Transverse colon (tissue), 4 donors: ENCODE data around the gene NEK6. TPM values are rescaled to one million over a fixed set of nuclear protein-coding genes. Genes with fewer than 3 reads are reported as not detected.

ENCODE experiments used
- DNase-seq: peaks from one replicate; pipeline ENCODE4 v3.0.0-alpha.2; 2019
- H3K27ac ChIP-seq, 4 donors: fragments of 200-600 bp; sonication (generic); 2 replicates each; pipeline ENCODE4 v1.5.1; 2016 to 2018; ENCODE audit warnings: inconsistent platforms in 4 of 4
- H3K27me3 ChIP-seq: fragments of 200-600 bp; sonication (generic); 2 replicates; pipeline ENCODE4 v1.5.1; 2017; ENCODE audit warnings: inconsistent platforms
- H3K36me3 ChIP-seq, 4 donors: fragments of 200-600 bp; sonication (generic); 2 replicates each; pipeline ENCODE4 v1.5.1; 2017 to 2019; ENCODE audit warnings: inconsistent platforms in 4 of 4
- H3K4me1 ChIP-seq, 4 donors: fragments of 200-600 bp; sonication (generic); 2 replicates each; pipeline ENCODE4 v1.5.1; 2017 to 2020; ENCODE audit warnings: inconsistent platforms in 4 of 4
- H3K4me3 ChIP-seq, 4 donors: fragments of 200-600 bp; sonication (generic); 1 replicate in 1 of 4; 2 replicates in 3 of 4; pipeline versions ENCODE4 v1.5.1 to v1.6.1; 2017 to 2019; ENCODE audit warnings: inconsistent platforms in 4 of 4
- H3K9me3 ChIP-seq, 2 donors: fragments of 200-600 bp; sonication (generic); 2 replicates each; pipeline ENCODE4 v1.5.1; 2017 to 2019; ENCODE audit warnings: inconsistent platforms in 2 of 2
- EP300 ChIP-seq: sonication (generic); formaldehyde crosslinking; IDR thresholded peaks from one replicate; pipeline ENCODE4 v1.6.1; 2017; ENCODE audit warnings: antibody characterized with exemption, low read depth
- POLR2A ChIP-seq: fragments of 450-650 bp; IDR thresholded peaks from one replicate; pipeline ENCODE4 v1.6.1; 2016; ENCODE audit warnings: antibody characterized with exemption, mild to moderate bottlenecking, moderate library complexity
- POLR2AphosphoS5 ChIP-seq, 3 donors: sonication (generic); formaldehyde crosslinking; IDR thresholded peaks; one replicate each; pipeline ENCODE4 v1.6.1; 2016; ENCODE audit warnings: antibody characterized with exemption in 3 of 3
- WGBS, 2 donors: methylation state at CpG; one replicate each; pipeline ENCODE4 v1.1.5; 2018; ENCODE audit warnings: low coverage in 1 of 2; 5-methylcytosine and 5-hydroxymethylcytosine counted together
- in situ Hi-C, 4 donors: fragments of 200-750 bp; cut with MboI; loops; one replicate each; pipeline versions ENCODE4 v1.15.0 to v1.15.1; 2017; ENCODE audit warnings: low sequenced_read_pairs in 3 of 4, low pct_ligation_motif_present in 1 of 4, low pct_unique_long_range_greater_than_20kb in 1 of 4
- intact Hi-C: fragments of 100-400 bp; cut with DNase I; formaldehyde crosslinking; loops from one replicate; pipeline ENCODE4 v1.15.1; 2023; ENCODE audit warnings: low total_unique reads
- total RNA-seq, 4 donors: library from RNA; depleted of rRNA; stranded (reverse); fragments of >200 nt; gene quantifications; one replicate each; pipeline ENCODE4 v1.1.0, GENCODE V29; 2016
- TF ChIP-seq, protein P1 (sequence below), 5 experiments: fragments of 200-600 bp in 3 of 5; fragments of 450-650 bp in 2 of 5; sonication (generic) in 3 of 5; IDR thresholded peaks; 1 replicate in 2 of 5; 2 replicates in 3 of 5; pipeline ENCODE4 v1.5.1; 2016 to 2017; ENCODE audit warnings: antibody characterized with exemption in 5 of 5, inconsistent platforms in 3 of 5, mild to moderate bottlenecking in 2 of 5, moderate library complexity in 1 of 5

Gene NEK6
- total RNA-seq, 4 donors from 2014 or later: 12.3 to 31.1 (median 21.6) TPM

DNA sequence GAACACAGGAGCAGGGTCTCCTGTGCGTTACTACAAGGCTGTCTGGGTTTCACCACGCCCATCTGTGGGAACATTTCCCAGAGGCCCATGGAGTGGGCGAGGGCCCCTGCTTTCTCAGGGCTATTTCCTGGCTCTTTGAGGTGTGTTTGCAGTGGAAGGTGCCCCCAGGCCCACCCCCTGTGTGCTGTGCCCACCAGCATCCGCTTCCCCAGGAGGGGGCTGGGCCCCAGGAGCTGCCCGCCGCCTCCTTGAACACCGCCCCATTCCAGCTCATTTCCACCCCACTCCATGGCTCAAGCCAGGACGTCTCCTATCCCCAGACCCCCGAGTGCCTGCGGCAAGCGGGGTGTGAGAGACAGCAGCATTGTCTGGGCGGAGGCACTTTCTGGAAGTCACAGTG, 70.5 kb downstream of the NEK6 start:
- TF ChIP-seq POLR2A (no peak), EP300 (no peak), POLR2AphosphoS5 (IDR thresholded peaks at IDR 0.05) (no peak)
- TF ChIP-seq, protein P1, sequence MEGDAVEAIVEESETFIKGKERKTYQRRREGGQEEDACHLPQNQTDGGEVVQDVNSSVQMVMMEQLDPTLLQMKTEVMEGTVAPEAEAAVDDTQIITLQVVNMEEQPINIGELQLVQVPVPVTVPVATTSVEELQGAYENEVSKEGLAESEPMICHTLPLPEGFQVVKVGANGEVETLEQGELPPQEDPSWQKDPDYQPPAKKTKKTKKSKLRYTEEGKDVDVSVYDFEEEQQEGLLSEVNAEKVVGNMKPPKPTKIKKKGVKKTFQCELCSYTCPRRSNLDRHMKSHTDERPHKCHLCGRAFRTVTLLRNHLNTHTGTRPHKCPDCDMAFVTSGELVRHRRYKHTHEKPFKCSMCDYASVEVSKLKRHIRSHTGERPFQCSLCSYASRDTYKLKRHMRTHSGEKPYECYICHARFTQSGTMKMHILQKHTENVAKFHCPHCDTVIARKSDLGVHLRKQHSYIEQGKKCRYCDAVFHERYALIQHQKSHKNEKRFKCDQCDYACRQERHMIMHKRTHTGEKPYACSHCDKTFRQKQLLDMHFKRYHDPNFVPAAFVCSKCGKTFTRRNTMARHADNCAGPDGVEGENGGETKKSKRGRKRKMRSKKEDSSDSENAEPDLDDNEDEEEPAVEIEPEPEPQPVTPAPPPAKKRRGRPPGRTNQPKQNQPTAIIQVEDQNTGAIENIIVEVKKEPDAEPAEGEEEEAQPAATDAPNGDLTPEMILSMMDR (IDR thresholded peaks at IDR 0.05): no peak
- intact Hi-C loops (no loop called here), in situ Hi-C loops (no loop called here)
- Histone ChIP-seq H3K27me3 (no peaks in the 10 kb centered on the region), H3K4me1 (no peaks in the 10 kb centered on the region), H3K27ac (no peak overlapping the region), H3K4me3 (no peak overlapping the region), H3K9me3 (no peaks in the 10 kb centered on the region), H3K36me3 (peaks cover 0 to 23% (median 9%) of the 10 kb centered on the region in 4 donors)
- WGBS, 2 donors: 96 to 100% methylated on average over 1 to 12 of the region's 12 CpGs
- no peak for DNase-seq

- no peak for DNase-seq
- no peaks in the 10 kb centered on the region for H3K4me1 ChIP-seq
- in situ Hi-C loops (no loop called here), intact Hi-C loops (no loop called here)
- TF ChIP-seq EP300: no peak
- TF ChIP-seq, protein P1 (IDR thresholded peaks at IDR 0.05): no peak
- no peak for TF ChIP-seq POLR2A
- TF ChIP-seq POLR2AphosphoS5 (IDR thresholded peaks at IDR 0.05): no peak
- no peak overlapping the region for H3K27ac ChIP-seq
- peaks cover 0 to 23% (median 9%) of the 10 kb centered on the region in 4 donors for H3K36me3 ChIP-seq
- H3K9me3 ChIP-seq: no peaks in the 10 kb centered on the region
- H3K27me3 ChIP-seq: no peaks in the 10 kb centered on the region
- no peak overlapping the region for H3K4me3 ChIP-seq
- WGBS, 2 donors: 84 to 90% methylated on average over 9 to 19 of the region's 19 CpGs
Observed at GRCh38 chr9:124329206-124329792, 71.5 kb downstream of the NEK6 start.

- WGBS, 2 donors: 90 to 100% methylated on average over 1 to 27 of the region's 29 CpGs
- Histone ChIP-seq H3K4me3 (no peak overlapping the region), H3K36me3 (peaks cover 0 to 23% (median 9%) of the 10 kb centered on the region in 4 donors), H3K9me3 (no peaks in the 10 kb centered on the region), H3K27ac (no peak overlapping the region), H3K27me3 (no peaks in the 10 kb centered on the region), H3K4me1 (no peaks in the 10 kb centered on the region)
- TF ChIP-seq, protein P1 (IDR thresholded peaks at IDR 0.05): no peak
- TF ChIP-seq EP300 (no peak), POLR2AphosphoS5 (IDR thresholded peaks at IDR 0.05) (no peak), POLR2A (no peak)
- no peak for DNase-seq
- intact Hi-C loops (no loop called here), in situ Hi-C loops (no loop called here)
Observed at GRCh38 chr9:124330011-124330697, 72.4 kb downstream of the NEK6 start.

DNA sequence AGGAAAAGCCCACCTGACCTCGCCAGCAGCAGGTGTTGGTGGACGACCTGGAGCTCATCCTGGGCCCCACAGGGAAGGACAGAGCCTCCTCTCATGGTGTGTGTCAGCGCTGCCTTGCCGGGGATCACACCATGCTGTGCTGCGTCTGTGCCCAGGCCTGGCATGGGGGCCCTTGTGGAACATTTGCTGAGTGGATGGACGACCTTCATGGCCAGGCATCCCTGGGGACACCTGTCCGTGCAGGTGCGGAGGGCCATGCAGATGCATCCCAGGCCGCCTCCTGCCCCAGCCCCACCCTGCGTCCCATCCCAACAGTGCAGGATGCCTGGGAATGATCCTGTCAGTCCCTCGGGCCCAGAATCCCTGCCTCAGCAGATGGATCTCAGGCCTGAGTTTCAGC, 73.8 kb downstream of the NEK6 start:
- TF ChIP-seq POLR2A (no peak), EP300 (no peak), POLR2AphosphoS5 (IDR thresholded peaks at IDR 0.05) (no peak)
- TF ChIP-seq, protein P1 (IDR thresholded peaks at IDR 0.05): no peak
- no peak overlapping the region for H3K4me3 ChIP-seq
- DNase-seq: no peak
- 83% methylated on average over 3 of the region's 11 CpGs; no CpG with 5 or more reads in 1 of the 2 donors for WGBS, 2 donors
- H3K27ac ChIP-seq: no peak overlapping the region
- intact Hi-C loops (no loop called here), in situ Hi-C loops (no loop called here)
- H3K27me3 ChIP-seq: no peaks in the 10 kb centered on the region
- H3K4me1 ChIP-seq: no peaks in the 10 kb centered on the region
- no peaks in the 10 kb centered on the region for H3K9me3 ChIP-seq
- H3K36me3 ChIP-seq: peaks cover 0 to 19% (median 7%) of the 10 kb centered on the region in 4 donors
